ENCODE measurements around the gene DCST2.
A peak's percentile ranks its signal among the peaks of the same experiment; 100 is the strongest.

Gene DCST2

GRCh38 chr1:155061381-155062150 lies 28.0 kb upstream of the DCST2 start:
- TF ChIP-seq REST (IDR thresholded peaks at IDR 0.05; ENCODE audit: insufficient read depth in 1 of 2, low read depth in 2 of 2, low read length in 2 of 2): 0 out of 4 replicates have a peak, but pooled peaks of 1 of the 2 experiments have one; percentile 12
- TF ChIP-seq FOXP2 (optimal IDR thresholded peaks at IDR 0.05; ENCODE audit: borderline replicate concordance, extremely low read depth, extremely low read length, insufficient read depth): no peak

GRCh38 chr1:155060736-155061135 lies 27.2 kb upstream of the DCST2 start:
- TF ChIP-seq FOXP2 (optimal IDR thresholded peaks at IDR 0.05; ENCODE audit: borderline replicate concordance, extremely low read depth, extremely low read length, insufficient read depth) (no peak), TAF1 (IDR thresholded peaks at IDR 0.05; ENCODE audit: borderline replicate concordance, insufficient read depth, low read length) (no peak), REST (IDR thresholded peaks at IDR 0.05; ENCODE audit: insufficient read depth in 1 of 2, low read depth in 2 of 2, low read length in 2 of 2) (no peak), SIN3A (IDR thresholded peaks at IDR 0.05; ENCODE audit: borderline replicate concordance, insufficient read depth, low read length) (no peak), POLR2AphosphoS5 (IDR thresholded peaks at IDR 0.05; ENCODE audit: low read depth, low read length) (no peak)

GRCh38 chr1:155057788-155058211 lies 24.2 kb upstream of the DCST2 start:
- no peak for TF ChIP-seq REST (IDR thresholded peaks at IDR 0.05; ENCODE audit: insufficient read depth in 1 of 2, low read depth in 2 of 2, low read length in 2 of 2)
- TF ChIP-seq TAF1 (IDR thresholded peaks at IDR 0.05; ENCODE audit: borderline replicate concordance, insufficient read depth, low read length): no peak
- TF ChIP-seq FOXP2 (optimal IDR thresholded peaks at IDR 0.05; ENCODE audit: borderline replicate concordance, extremely low read depth, extremely low read length, insufficient read depth): no peak
- TF ChIP-seq POLR2AphosphoS5 (IDR thresholded peaks at IDR 0.05; ENCODE audit: low read depth, low read length): no peak
- no peak for TF ChIP-seq SIN3A (IDR thresholded peaks at IDR 0.05; ENCODE audit: borderline replicate concordance, insufficient read depth, low read length)

- TF ChIP-seq TAF1 (IDR thresholded peaks at IDR 0.05; ENCODE audit: borderline replicate concordance, insufficient read depth, low read length) (no peak), POLR2AphosphoS5 (IDR thresholded peaks at IDR 0.05; ENCODE audit: low read depth, low read length) (no peak), REST (IDR thresholded peaks at IDR 0.05; ENCODE audit: insufficient read depth in 1 of 2, low read depth in 2 of 2, low read length in 2 of 2) (no peak), FOXP2 (optimal IDR thresholded peaks at IDR 0.05; ENCODE audit: borderline replicate concordance, extremely low read depth, extremely low read length, insufficient read depth) (no peak), SIN3A (IDR thresholded peaks at IDR 0.05; ENCODE audit: borderline replicate concordance, insufficient read depth, low read length) (no peak)
These were observed 23.5 kb upstream of the DCST2 start for GRCh38 chr1:155057104-155057503.

Measured in PFSK-1 (cell line).